HUES6 (cell line): Measurements from ENCODE around the gene MYL12B.

Experiments
- H3K27ac ChIP-seq: 2 replicates; pipeline ENCODE4 v1.7.0; 2013; ENCODE audit warnings: low read depth, mild to moderate bottlenecking, low read length, inconsistent platforms
- H3K27me3 ChIP-seq: 2 replicates; pipeline ENCODE4 v1.6.1; 2013; ENCODE audit warnings: low read length; ENCODE audit not compliant: control insufficient read depth, insufficient read depth
- H3K36me3 ChIP-seq: 2 replicates; pipeline ENCODE4 v1.6.1; 2013; ENCODE audit warnings: low read length; ENCODE audit not compliant: control insufficient read depth, insufficient read depth
- H3K4me1 ChIP-seq: 2 replicates; pipeline ENCODE4 v1.6.1; 2013; ENCODE audit warnings: low read length; ENCODE audit not compliant: control insufficient read depth, insufficient read depth
- H3K4me3 ChIP-seq: 2 replicates; pipeline ENCODE4 v1.5.1; 2013; ENCODE audit warnings: low read depth, low read length
- H3K9ac ChIP-seq: one replicate; pipeline ENCODE4 v1.6.1; 2013; ENCODE audit warnings: mild to moderate bottlenecking, low read length
- H3K9me3 ChIP-seq: 2 replicates; pipeline ENCODE4 v1.6.1; 2013; ENCODE audit warnings: low read depth, low read length; ENCODE audit not compliant: control insufficient read depth, insufficient read depth

The MYL12B gene

DNA sequence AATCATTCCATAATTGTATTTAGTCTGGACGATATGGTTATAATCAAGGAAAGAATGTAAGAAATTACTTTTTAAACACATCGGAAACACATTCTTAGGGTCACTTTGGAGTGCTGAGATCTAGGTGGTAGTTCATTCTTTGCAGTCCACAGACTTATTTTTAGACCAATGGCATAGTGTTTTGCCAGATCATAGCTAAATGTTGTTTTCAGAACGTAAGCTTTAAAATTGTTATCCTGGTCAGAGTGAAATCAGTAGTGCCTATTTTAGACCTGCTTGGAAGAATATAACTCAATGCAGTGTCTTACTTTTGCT is 10.0 kb upstream of the MYL12B start:
- H3K27me3 ChIP-seq = no peaks in the 10 kb centered on the region
- H3K27ac ChIP-seq = no peak overlapping the region

DNA sequence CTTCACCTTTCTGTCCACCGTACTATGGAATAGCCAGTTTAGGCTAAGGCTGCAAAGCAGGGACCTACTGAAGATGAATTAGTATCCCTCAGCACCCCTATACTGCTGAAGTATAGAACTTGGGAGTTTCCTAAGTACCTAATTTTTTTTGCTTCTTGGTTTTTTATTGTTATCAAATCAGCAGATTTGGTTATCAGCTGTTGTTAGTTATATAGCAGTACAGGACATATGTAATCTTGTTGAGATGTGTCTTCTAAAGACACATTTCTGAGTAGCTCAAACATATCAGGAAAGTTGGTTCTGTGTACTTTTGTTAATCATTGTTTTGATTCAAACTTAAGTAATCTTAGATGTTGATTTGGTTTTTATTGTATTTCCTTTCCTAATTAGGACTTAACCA is 9.1 kb upstream of the MYL12B start:
- H3K4me3 ChIP-seq = no peak overlapping the region
- H3K9ac ChIP-seq = no peak overlapping the region
- no peaks in the 10 kb centered on the region for H3K27me3 ChIP-seq
- H3K27ac ChIP-seq = no peak overlapping the region
- H3K4me1 ChIP-seq = peaks cover 20% of the 10 kb centered on the region
- H3K9me3 ChIP-seq = no peaks in the 10 kb centered on the region
- peaks cover 64% of the 10 kb centered on the region for H3K36me3 ChIP-seq

More for the DNA sequence above, 10.0 kb upstream of the MYL12B start:
- Histone ChIP-seq H3K9me3 (no peaks in the 10 kb centered on the region), H3K36me3 (peaks cover 55% of the 10 kb centered on the region), H3K4me3 (no peak overlapping the region), H3K9ac (no peak overlapping the region), H3K4me1 (peaks cover 15% of the 10 kb centered on the region)

DNA sequence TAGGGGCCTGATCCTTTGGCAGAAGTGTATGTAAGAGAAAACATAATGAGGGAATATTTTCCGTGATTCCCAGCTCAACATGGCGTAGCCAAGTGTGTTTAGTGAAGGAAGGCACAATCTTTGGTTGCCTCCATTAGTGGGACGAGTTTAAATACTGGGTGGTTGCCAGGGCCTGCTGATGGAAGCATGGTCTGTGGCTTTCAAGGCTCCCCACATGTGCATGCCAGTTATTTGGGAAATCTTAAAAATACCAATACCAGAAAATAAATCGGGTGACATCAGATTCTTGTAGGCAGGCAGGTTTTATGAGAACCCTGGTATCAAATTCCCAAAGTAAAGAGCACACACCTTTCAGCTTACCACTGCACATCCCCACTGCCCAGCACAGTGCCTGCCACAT is 7.2 kb upstream of the MYL12B start:
- Histone ChIP-seq H3K27ac (no peak overlapping the region), H3K9ac (no peak overlapping the region), H3K36me3 (peaks cover 71% of the 10 kb centered on the region), H3K4me3 (no peak overlapping the region), H3K9me3 (no peaks in the 10 kb centered on the region), H3K4me1 (peaks cover 20% of the 10 kb centered on the region), H3K27me3 (no peaks in the 10 kb centered on the region)

DNA sequence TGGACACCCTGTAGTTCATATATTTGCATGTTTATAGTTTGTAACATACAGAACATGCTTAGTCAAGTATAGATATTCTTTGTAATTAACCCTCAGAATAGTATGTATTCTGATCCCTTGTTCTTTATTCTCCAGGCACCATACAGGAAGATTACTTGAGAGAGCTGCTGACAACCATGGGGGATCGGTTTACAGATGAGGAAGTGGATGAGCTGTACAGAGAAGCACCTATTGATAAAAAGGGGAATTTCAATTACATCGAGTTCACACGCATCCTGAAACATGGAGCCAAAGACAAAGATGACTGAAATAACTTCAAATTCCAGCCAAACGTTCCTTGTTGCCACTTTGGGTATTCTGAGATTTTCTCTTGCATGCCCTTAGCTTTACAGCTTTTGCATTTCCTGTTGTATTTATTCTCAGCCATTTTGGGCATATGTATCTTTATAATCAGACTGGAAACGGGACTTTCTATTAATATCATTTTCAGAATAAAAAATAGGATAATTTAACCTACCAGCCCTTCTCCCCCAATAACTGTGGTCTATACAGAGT is 6.2 kb upstream of the MYL12B start:
- Histone ChIP-seq H3K9ac (no peak overlapping the region), H3K27ac (no peak overlapping the region), H3K4me1 (peaks cover 13% of the 10 kb centered on the region), H3K27me3 (no peaks in the 10 kb centered on the region), H3K36me3 (peaks cover 65% of the 10 kb centered on the region), H3K4me3 (no peak overlapping the region), H3K9me3 (no peaks in the 10 kb centered on the region)

DNA sequence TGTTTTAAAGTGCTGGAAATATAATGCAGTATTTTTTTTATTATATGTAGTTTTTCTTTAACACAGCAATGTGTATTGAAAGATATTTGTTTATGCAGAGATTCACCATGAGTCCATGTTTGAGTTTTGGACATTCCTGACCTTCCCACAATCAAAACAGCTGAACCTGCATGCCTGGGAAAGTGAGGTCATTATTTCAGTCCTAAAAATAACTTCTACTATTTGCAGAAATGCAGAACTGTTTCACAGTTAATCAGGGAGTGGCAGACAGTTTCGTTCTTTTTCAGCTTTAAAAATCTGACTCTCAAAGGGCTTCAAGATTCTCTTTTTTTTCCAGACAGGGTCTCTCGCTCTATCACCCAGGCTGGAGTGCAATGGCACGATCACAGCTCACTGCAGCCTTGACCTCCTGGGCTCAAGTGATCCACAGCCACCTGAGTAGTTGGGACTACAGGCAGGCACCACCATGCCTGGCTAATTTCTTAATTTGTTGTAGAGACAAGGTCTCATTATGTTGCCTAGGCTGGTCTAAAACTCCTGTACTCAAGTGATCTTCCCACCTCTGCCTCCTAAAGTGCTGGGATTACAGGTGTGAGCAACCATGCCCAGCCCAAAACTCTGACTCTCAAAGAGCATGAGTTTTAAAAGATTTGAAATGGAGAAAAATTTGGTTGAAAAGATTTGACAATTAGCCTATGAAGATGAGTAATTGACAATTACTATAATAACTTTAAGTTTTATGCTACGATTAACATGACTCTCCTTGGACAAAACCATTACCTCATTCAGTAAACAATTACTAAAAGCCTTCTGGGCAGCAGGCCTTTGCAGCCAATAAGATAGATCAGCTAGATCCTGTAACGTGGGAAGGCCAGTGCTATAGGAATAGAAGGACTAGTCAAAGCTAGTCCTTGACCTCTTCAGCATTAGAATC is 5.0 kb upstream of the MYL12B start:
- Histone ChIP-seq H3K9ac (no peak overlapping the region), H3K27ac (no peak overlapping the region), H3K4me3 (no peak overlapping the region), H3K9me3 (no peaks in the 10 kb centered on the region), H3K27me3 (no peaks in the 10 kb centered on the region), H3K4me1 (peaks cover 11% of the 10 kb centered on the region; the same call in 1 of the 2 replicates), H3K36me3 (peaks cover 64% of the 10 kb centered on the region)

DNA sequence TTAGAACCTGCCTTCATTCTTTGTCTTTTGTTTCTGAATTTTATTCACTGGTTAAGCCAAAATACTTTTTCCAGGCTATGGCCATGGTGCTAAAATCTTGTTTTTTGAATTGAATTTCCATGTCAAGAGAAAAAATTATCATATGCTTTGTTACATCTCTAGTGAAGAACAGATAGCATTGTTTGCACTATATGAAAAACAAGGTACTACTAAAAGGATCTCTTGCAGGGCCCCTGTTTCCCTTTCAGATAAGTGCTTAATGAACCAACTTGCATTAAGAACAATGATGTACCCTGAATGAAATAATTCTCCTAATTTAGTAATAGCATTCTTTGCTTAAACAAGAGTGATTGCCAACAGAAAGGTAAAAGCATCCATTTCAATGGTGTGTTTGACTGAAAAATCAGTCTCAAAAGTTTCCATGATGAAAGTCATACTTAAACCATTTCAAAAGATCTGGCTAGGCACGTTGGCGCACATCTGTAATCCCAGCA is 4.3 kb upstream of the MYL12B start:
- peaks cover 63% of the 10 kb centered on the region for H3K36me3 ChIP-seq
- no peak overlapping the region for H3K9ac ChIP-seq
- H3K9me3 ChIP-seq = no peaks in the 10 kb centered on the region
- H3K4me3 ChIP-seq = no peak overlapping the region
- H3K4me1 ChIP-seq = peaks cover 11% of the 10 kb centered on the region; the same call in 1 of the 2 replicates
- 0 out of 2 replicates have a peak overlapping the region, but pooled peaks have one; percentile 22 for H3K27ac ChIP-seq
- no peaks in the 10 kb centered on the region for H3K27me3 ChIP-seq

DNA sequence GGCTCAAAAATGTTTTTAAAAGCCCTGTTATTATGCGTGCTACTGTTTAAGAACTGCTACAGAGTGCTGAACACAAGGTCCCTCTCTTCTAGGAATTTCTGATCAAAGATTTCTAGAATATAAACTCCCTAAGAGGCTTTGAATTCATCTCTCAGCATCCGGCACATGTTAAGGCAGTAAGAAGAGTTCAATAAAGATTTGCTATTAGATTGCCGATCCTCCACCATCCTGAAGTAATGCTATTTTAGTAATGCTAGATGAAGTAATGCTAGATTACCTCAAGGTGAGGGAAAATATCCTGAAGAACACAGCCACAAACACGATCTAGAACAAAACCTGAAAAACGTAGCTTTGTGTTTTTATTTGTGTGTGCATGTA is 949 bp upstream of the MYL12B start:
- Histone ChIP-seq H3K9me3 (no peaks in the 10 kb centered on the region), H3K36me3 (peaks cover 30% of the 10 kb centered on the region), H3K4me1 (peaks cover 22% of the 10 kb centered on the region), H3K9ac (peak overlapping the region; percentile 100), H3K4me3 (peak overlapping the region; percentile 97), H3K27me3 (no peaks in the 10 kb centered on the region), H3K27ac (peak overlapping the region; percentile 100)

DNA sequence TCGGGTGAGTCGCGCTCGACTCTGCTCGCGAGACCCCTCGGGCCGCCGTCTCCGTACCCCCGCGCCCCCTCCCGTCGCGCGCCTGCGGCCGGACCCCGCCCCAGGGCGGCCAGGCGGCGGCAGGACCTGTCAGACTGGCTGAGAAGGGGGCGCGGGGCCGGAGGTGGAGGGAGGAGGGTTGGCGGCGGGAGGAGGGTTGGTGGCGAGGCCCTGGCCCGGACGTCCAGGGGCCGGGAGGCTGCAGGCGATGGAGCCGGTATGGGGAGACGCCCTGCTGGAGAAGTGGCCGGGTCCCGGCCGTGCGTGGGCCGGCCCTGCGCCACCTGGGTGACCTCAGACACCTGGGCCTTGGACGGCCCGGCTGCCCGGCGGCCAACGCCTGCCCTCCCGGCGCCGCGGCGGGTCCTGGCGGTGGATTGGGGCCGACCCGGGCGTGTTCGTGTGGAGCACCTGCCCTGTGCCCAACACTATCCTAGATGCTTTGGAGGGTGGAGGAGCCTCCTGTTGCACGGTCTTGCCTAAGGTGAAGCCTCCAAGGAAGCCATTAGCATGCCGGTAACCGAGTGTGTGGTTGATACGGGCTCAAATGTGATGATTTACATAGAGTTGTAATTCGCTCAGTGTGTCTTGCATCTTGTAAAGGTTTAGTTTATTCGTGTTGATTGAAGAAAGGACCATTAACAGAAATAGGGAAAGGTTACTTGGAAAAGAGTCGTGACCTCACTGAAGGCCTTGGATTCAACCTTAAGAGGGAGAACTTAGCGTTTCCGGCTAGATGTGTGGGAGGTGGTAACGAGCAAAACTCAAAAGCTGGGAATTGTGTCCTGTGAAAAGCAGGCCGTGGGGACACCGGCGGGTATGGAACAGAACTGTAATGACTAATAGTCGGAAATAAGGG is 550 bp downstream of the MYL12B start:
- Histone ChIP-seq H3K9ac (peak overlapping the region; percentile 100), H3K36me3 (peaks cover 15% of the 10 kb centered on the region), H3K27me3 (no peaks in the 10 kb centered on the region), H3K4me1 (peaks cover 16% of the 10 kb centered on the region), H3K27ac (peak overlapping the region; percentile 100), H3K4me3 (peak overlapping the region; percentile 97), H3K9me3 (no peaks in the 10 kb centered on the region)

DNA sequence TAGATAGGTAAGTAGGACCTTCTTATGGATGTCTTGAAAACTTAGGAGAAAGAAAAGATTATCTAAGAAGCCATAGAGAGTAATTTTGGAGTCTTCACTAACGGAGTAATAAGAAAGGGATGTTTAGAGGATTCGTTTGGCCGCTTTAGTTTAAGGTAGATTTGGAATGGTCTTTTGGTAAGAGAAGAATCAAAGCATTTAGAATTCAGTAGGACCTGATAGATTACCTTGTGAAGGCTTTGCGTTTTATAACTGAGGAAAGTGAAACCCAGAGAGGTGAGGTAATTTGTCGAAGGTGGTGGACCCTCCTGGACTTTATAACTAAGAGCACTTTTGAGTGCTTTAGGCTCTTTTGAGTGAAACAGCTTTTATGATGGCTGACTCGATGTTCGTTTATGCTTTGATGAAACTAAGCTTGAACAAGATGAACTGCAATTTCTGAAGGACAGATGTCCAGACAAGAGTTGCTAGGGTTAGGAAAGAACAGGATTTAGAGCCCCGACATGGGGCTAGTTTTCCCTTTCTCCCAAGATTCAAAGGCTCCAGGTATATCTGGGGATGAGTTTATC is 1.3 kb downstream of the MYL12B start:
- Histone ChIP-seq H3K9me3 (no peaks in the 10 kb centered on the region), H3K27ac (no peak overlapping the region; the same call in 1 of the 2 replicates), H3K4me1 (peaks cover 15% of the 10 kb centered on the region), H3K36me3 (peaks cover 8% of the 10 kb centered on the region), H3K9ac (peak overlapping the region; percentile 100), H3K27me3 (no peaks in the 10 kb centered on the region), H3K4me3 (peak overlapping the region; percentile 97)

DNA sequence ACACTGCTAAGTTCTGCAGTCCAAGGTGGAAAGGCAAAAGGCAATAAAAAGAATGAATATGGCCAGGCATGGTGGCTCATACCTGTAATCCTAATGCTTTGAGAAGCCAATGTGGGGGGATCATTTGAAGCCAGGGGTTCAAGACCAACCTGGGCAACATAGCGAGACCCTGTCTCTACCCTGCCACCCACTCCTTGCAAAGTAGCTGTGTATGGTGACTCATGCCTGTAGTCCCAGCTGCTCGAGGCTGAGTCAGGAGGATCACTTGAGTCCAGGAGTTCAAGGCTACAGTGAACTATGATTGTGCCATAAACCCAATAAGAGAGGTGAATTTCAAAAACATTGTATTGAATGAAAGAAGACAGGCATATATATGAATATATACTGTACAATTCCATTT is 2.4 kb downstream of the MYL12B start:
- H3K27ac ChIP-seq = no peak overlapping the region
- peak overlapping the region; percentile 18; the same call in 1 of the 2 replicates for H3K4me3 ChIP-seq
- H3K4me1 ChIP-seq = peaks cover 21% of the 10 kb centered on the region
- no peaks in the 10 kb centered on the region for H3K36me3 ChIP-seq
- no peaks in the 10 kb centered on the region for H3K27me3 ChIP-seq
- H3K9ac ChIP-seq = no peak overlapping the region
- H3K9me3 ChIP-seq = no peaks in the 10 kb centered on the region
